ENCODE data around the gene HNRNPA1. TPM values are rescaled to one million over a fixed set of nuclear protein-coding genes. Genes with fewer than 3 reads are reported as not detected.

The HNRNPA1 gene
- polyA plus RNA-seq, 1 donor from 2014 or later: 613 TPM

DNA sequence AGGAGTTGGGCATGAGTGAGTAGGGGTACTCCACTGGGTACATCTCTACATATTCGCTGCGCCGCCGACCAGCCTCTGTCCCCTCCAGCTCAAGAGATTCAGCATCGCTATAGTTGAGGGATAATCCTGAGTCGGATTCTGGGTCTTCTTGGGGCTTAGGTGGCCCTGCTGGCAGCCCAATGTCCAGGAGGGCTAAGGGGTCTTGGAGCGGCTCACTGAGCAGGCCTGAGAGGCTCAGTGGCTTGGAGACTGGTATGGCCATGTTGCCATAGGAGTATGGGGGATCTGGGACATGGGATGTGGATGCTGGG is 12.4 kb downstream of the HNRNPA1 start:
- Histone ChIP-seq H3K4me2 (ENCODE audit: low read length) (no peak overlapping the region), H3K9me3 (ENCODE audit: low read length) (no peaks in the 10 kb centered on the region), H3K9me2 (ENCODE audit: insufficient read depth, low read length) (no peaks in the 10 kb centered on the region), H3K27ac (ENCODE audit: low read length) (no peak overlapping the region), H3K4me3 (ENCODE audit: low read length) (no peak overlapping the region), H3K9ac (ENCODE audit: low read length) (no peak overlapping the region), H3K36me3 (ENCODE audit: insufficient read depth, low read length) (no peaks in the 10 kb centered on the region), H3F3A (ENCODE audit: insufficient read depth, low read length, poor library complexity, severe bottlenecking) (no peaks in the 10 kb centered on the region), H4K20me1 (ENCODE audit: insufficient read depth) (no peaks in the 10 kb centered on the region), H3K27me3 (ENCODE audit: insufficient read depth, low read depth, low read length) (no peaks in the 10 kb centered on the region), H2AFZ (ENCODE audit: low read depth, low read length) (no peak overlapping the region), H3K79me2 (replicated peaks; ENCODE audit: insufficient read depth, low read length) (no peaks in the 10 kb centered on the region)
- TF ChIP-seq MXI1 (conservative IDR thresholded peaks at IDR 0.05; ENCODE audit: poor library complexity, severe bottlenecking): no peak
- TF ChIP-seq TAF1 (IDR thresholded peaks at IDR 0.05; ENCODE audit: low read depth): no peak
- TF ChIP-seq RAD21 (conservative IDR thresholded peaks at IDR 0.05): no peak
- TF ChIP-seq SMC3 (conservative IDR thresholded peaks at IDR 0.05; ENCODE audit: poor library complexity): no peak
- TF ChIP-seq EP300 (conservative IDR thresholded peaks at IDR 0.05; ENCODE audit: poor library complexity, severe bottlenecking): no peak
- TF ChIP-seq, protein P1, sequence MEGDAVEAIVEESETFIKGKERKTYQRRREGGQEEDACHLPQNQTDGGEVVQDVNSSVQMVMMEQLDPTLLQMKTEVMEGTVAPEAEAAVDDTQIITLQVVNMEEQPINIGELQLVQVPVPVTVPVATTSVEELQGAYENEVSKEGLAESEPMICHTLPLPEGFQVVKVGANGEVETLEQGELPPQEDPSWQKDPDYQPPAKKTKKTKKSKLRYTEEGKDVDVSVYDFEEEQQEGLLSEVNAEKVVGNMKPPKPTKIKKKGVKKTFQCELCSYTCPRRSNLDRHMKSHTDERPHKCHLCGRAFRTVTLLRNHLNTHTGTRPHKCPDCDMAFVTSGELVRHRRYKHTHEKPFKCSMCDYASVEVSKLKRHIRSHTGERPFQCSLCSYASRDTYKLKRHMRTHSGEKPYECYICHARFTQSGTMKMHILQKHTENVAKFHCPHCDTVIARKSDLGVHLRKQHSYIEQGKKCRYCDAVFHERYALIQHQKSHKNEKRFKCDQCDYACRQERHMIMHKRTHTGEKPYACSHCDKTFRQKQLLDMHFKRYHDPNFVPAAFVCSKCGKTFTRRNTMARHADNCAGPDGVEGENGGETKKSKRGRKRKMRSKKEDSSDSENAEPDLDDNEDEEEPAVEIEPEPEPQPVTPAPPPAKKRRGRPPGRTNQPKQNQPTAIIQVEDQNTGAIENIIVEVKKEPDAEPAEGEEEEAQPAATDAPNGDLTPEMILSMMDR (IDR thresholded peaks at IDR 0.05; ENCODE audit: poor library complexity, severe bottlenecking): no peak
- no peak for TF ChIP-seq POLR2AphosphoS5 (IDR thresholded peaks at IDR 0.05)
- TF ChIP-seq EZH2 (IDR thresholded peaks at IDR 0.05; ENCODE audit: borderline replicate concordance, insufficient read depth, low read length, poor library complexity, severe bottlenecking): no peak
- TF ChIP-seq, protein P2, sequence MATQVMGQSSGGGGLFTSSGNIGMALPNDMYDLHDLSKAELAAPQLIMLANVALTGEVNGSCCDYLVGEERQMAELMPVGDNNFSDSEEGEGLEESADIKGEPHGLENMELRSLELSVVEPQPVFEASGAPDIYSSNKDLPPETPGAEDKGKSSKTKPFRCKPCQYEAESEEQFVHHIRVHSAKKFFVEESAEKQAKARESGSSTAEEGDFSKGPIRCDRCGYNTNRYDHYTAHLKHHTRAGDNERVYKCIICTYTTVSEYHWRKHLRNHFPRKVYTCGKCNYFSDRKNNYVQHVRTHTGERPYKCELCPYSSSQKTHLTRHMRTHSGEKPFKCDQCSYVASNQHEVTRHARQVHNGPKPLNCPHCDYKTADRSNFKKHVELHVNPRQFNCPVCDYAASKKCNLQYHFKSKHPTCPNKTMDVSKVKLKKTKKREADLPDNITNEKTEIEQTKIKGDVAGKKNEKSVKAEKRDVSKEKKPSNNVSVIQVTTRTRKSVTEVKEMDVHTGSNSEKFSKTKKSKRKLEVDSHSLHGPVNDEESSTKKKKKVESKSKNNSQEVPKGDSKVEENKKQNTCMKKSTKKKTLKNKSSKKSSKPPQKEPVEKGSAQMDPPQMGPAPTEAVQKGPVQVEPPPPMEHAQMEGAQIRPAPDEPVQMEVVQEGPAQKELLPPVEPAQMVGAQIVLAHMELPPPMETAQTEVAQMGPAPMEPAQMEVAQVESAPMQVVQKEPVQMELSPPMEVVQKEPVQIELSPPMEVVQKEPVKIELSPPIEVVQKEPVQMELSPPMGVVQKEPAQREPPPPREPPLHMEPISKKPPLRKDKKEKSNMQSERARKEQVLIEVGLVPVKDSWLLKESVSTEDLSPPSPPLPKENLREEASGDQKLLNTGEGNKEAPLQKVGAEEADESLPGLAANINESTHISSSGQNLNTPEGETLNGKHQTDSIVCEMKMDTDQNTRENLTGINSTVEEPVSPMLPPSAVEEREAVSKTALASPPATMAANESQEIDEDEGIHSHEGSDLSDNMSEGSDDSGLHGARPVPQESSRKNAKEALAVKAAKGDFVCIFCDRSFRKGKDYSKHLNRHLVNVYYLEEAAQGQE (IDR thresholded peaks at IDR 0.05; ENCODE audit: borderline replicate concordance): no peak

DNA sequence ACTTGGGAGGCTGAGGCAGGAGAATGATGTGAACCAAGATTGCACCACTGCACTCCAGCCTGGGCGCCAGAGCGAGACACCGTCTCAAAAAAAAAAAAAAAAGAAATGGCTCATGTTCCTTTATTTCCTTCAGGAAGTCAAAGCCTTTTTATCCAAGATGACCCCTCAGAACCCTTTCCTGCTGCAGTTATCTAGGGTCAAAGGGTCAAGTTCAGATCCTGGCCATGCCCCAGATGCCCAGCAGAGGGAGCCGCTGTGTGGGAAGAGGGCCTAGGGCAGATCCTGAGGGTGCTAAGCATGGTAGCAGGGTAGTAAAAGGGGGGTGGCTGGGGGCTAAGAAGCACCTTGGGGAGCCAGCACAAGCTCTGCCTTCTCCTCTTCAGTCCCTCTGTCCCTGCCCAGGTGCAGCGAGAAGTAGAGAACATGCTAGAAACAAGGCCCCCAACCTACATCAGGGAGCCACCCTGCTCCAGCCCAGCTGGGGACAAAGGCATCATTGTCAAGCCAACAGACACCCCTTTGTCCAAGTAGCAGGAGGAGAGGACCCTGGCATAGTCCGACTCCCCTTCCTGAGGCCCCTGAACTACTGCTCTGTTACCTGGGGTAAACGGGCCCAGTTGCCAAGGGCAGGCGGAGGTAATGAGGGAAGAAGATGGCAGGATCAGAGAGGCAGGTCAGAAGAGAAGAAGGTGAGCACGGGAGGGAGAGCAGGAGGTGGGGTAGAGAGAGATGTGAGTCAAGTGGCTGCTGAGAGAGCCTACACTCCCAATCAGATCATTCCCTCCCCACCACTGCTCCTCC is 13.8 kb downstream of the HNRNPA1 start:
- no peaks in the 10 kb centered on the region for H3K27me3 ChIP-seq (ENCODE audit: insufficient read depth, low read depth, low read length)
- H3K79me2 ChIP-seq (replicated peaks; ENCODE audit: insufficient read depth, low read length): no peaks in the 10 kb centered on the region
- TF ChIP-seq, protein P1 (IDR thresholded peaks at IDR 0.05; ENCODE audit: poor library complexity, severe bottlenecking): peak; percentile 40
- peak; percentile 18 for TF ChIP-seq RAD21 (conservative IDR thresholded peaks at IDR 0.05)
- TF ChIP-seq MXI1 (conservative IDR thresholded peaks at IDR 0.05; ENCODE audit: poor library complexity, severe bottlenecking): no peak
- TF ChIP-seq SMC3 (conservative IDR thresholded peaks at IDR 0.05; ENCODE audit: poor library complexity): peak; percentile 39
- H3F3A ChIP-seq (ENCODE audit: insufficient read depth, low read length, poor library complexity, severe bottlenecking): no peaks in the 10 kb centered on the region
- no peak overlapping the region for H3K4me2 ChIP-seq (ENCODE audit: low read length)
- H3K9me3 ChIP-seq (ENCODE audit: low read length): no peaks in the 10 kb centered on the region
- no peaks in the 10 kb centered on the region for H4K20me1 ChIP-seq (ENCODE audit: insufficient read depth)
- no peaks in the 10 kb centered on the region for H3K9me2 ChIP-seq (ENCODE audit: insufficient read depth, low read length)
- H3K27ac ChIP-seq (ENCODE audit: low read length): no peak overlapping the region
- H3K9ac ChIP-seq (ENCODE audit: low read length): no peak overlapping the region
- H3K36me3 ChIP-seq (ENCODE audit: insufficient read depth, low read length): no peaks in the 10 kb centered on the region
- H2AFZ ChIP-seq (ENCODE audit: low read depth, low read length): no peak overlapping the region
- H3K4me3 ChIP-seq (ENCODE audit: low read length): no peak overlapping the region
